ENCODE results near the gene B3GALT4. TPM values are rescaled to one million over a fixed set of nuclear protein-coding genes. Genes with fewer than 3 reads are reported as not detected.

Gene B3GALT4
- total and polyA plus RNA-seq, 2 of the 13 experiments (the other 11 are each of a cell fraction or from before 2014, with no cell fraction given), result 0.04 to 0.27 TPM

DNA sequence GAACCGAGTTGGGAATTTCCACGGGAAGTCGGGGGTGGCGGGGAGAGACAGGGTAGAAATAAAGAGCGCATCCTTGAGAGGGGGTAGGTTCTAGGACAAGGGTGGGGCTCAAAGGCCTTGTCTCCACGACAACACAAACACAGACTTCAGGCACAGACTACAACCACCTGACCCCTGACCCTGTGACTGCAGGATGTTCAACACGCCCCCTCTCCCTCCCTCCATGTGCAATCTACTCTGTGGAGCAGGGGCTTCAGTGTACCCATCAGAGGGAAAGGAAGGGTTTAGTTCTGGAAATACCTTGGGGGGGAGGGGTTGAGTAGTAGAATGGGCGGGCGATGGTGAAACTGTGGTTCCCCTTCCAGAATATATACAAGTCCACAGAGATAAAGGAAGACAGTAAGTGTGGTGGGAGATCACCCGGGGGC is 37.6 kb downstream of the B3GALT4 start (continued):
- TF ChIP-seq, protein P1, sequence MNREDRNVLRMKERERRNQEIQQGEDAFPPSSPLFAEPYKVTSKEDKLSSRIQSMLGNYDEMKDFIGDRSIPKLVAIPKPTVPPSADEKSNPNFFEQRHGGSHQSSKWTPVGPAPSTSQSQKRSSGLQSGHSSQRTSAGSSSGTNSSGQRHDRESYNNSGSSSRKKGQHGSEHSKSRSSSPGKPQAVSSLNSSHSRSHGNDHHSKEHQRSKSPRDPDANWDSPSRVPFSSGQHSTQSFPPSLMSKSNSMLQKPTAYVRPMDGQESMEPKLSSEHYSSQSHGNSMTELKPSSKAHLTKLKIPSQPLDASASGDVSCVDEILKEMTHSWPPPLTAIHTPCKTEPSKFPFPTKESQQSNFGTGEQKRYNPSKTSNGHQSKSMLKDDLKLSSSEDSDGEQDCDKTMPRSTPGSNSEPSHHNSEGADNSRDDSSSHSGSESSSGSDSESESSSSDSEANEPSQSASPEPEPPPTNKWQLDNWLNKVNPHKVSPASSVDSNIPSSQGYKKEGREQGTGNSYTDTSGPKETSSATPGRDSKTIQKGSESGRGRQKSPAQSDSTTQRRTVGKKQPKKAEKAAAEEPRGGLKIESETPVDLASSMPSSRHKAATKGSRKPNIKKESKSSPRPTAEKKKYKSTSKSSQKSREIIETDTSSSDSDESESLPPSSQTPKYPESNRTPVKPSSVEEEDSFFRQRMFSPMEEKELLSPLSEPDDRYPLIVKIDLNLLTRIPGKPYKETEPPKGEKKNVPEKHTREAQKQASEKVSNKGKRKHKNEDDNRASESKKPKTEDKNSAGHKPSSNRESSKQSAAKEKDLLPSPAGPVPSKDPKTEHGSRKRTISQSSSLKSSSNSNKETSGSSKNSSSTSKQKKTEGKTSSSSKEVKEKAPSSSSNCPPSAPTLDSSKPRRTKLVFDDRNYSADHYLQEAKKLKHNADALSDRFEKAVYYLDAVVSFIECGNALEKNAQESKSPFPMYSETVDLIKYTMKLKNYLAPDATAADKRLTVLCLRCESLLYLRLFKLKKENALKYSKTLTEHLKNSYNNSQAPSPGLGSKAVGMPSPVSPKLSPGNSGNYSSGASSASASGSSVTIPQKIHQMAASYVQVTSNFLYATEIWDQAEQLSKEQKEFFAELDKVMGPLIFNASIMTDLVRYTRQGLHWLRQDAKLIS (CRISPR knock-in tag; IDR thresholded peaks at IDR 0.05), result no peak
- no peak for TF ChIP-seq BCL3 (CRISPR knock-in tag; IDR thresholded peaks at IDR 0.05)
- no peak for TF ChIP-seq DDIT3 (CRISPR knock-in tag; IDR thresholded peaks at IDR 0.05)
- TF ChIP-seq ASH2L (IDR thresholded peaks at IDR 0.05; ENCODE audit: insufficient read length, low read depth, low read length), result no peak
- TF ChIP-seq TSC22D2 (CRISPR knock-in tag; IDR thresholded peaks at IDR 0.05; ENCODE audit: borderline replicate concordance), result no peak
- no peak for TF ChIP-seq KLF13 (CRISPR knock-in tag; IDR thresholded peaks at IDR 0.05)
- no peak for TF ChIP-seq ZNF274 (CRISPR knock-in tag; IDR thresholded peaks at IDR 0.05)
- no peak for TF ChIP-seq ZFP1 (CRISPR knock-in tag; IDR thresholded peaks at IDR 0.05)
- no peak for TF ChIP-seq ZBTB44 (CRISPR knock-in tag; IDR thresholded peaks at IDR 0.05)
- TF ChIP-seq BHLHE40 (IDR thresholded peaks at IDR 0.05; ENCODE audit: low read length), result no peak
- TF ChIP-seq, protein P2, sequence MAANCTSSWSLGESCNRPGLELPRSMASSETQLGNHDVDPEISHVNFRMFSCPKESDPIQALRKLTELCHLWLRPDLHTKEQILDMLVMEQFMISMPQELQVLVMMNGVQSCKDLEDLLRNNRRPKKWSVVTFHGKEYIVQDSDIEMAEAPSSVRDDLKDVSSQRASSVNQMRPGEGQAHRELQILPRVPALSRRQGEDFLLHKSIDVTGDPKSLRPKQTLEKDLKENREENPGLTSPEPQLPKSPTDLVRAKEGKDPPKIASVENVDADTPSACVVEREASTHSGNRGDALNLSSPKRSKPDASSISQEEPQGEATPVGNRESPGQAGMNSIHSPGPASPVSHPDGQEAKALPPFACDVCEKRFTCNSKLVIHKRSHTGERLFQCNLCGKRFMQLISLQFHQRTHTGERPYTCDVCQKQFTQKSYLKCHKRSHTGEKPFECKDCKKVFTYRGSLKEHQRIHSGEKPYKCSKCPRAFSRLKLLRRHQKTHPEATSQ (CRISPR knock-in tag; IDR thresholded peaks at IDR 0.05; ENCODE audit: borderline replicate concordance), result no peak
- no peak for TF ChIP-seq HNRNPH1 (optimal IDR thresholded peaks at IDR 0.05; ENCODE audit: low read depth, low read length)
- peak; percentile 74 for TF ChIP-seq RFX1 (IDR thresholded peaks at IDR 0.05)
- TF ChIP-seq JDP2 (CRISPR knock-in tag; IDR thresholded peaks at IDR 0.05; ENCODE audit: borderline replicate concordance), result no peak
- TF ChIP-seq RBM22 (optimal IDR thresholded peaks at IDR 0.05; ENCODE audit: low read length), result peak; percentile 89
- no peak for TF ChIP-seq THRA (CRISPR knock-in tag; IDR thresholded peaks at IDR 0.05; ENCODE audit: borderline replicate concordance)
- no peak for TF ChIP-seq RNF2 (conservative IDR thresholded peaks at IDR 0.05; ENCODE audit: low read depth)
- TF ChIP-seq EED (CRISPR knock-in tag; IDR thresholded peaks at IDR 0.05), result no peak
- no peak for TF ChIP-seq ZNF224 (CRISPR knock-in tag; IDR thresholded peaks at IDR 0.05)
- TF ChIP-seq ZNF766 (CRISPR knock-in tag; IDR thresholded peaks at IDR 0.05; ENCODE audit: borderline replicate concordance), result no peak
